ENCODE measurements around the gene TMEM59L.

DNA sequence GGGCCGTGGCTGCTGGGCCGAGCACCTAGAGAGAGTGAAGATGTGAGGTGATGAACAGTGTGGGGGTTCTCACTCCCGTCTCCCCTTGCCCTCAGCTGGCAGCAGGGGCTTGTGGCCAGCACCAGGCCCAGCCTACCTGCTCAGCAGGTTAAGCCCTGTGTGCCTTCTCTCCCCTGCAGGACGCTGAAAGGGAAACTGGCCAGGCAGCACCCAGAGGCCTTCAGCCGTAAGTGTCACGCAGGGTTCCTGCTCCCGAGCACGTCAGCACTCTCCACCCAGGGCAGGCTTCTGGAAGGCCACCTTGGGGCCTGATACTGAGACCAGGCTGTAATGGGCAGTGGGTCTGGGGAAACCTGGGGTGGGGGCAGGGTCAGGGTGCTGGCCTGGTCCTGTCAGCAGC lies 45.7 kb upstream of the TMEM59L start:
- TF ChIP-seq, protein P1, sequence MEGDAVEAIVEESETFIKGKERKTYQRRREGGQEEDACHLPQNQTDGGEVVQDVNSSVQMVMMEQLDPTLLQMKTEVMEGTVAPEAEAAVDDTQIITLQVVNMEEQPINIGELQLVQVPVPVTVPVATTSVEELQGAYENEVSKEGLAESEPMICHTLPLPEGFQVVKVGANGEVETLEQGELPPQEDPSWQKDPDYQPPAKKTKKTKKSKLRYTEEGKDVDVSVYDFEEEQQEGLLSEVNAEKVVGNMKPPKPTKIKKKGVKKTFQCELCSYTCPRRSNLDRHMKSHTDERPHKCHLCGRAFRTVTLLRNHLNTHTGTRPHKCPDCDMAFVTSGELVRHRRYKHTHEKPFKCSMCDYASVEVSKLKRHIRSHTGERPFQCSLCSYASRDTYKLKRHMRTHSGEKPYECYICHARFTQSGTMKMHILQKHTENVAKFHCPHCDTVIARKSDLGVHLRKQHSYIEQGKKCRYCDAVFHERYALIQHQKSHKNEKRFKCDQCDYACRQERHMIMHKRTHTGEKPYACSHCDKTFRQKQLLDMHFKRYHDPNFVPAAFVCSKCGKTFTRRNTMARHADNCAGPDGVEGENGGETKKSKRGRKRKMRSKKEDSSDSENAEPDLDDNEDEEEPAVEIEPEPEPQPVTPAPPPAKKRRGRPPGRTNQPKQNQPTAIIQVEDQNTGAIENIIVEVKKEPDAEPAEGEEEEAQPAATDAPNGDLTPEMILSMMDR (IDR thresholded peaks at IDR 0.05), result no peak
- TF ChIP-seq POLR2AphosphoS5 (IDR thresholded peaks at IDR 0.05), result no peak
- no peak for TF ChIP-seq POLR2A (IDR thresholded peaks at IDR 0.05)
